ENCODE results near the gene ADGRF1.
A peak's percentile ranks its signal among the peaks of the same experiment; 100 is the strongest.

GRCh38 chr6:46983007-46983411 is 59.1 kb downstream of the ADGRF1 start:
- TF ChIP-seq POLR2A (IDR thresholded peaks at IDR 0.05) (no peak), CTCF (IDR thresholded peaks at IDR 0.05) (peak in 2 of 12 donors; percentile 8 to 31)
